Activated CD8-positive, alpha-beta memory T cell treated with anti-CD3 and anti-CD28 coated beads for 24 hours (primary cell): ENCODE data around the gene IQSEC2.

Experiments
- DNase-seq: peaks from one replicate; pipeline ENCODE4 v3.0.0-alpha.2; 2020

IQSEC2 gene

GRCh38 chrX:53265771-53266574 is 15.4 kb downstream of the IQSEC2 start:
- no peak for DNase-seq

- peak; percentile 71 for DNase-seq
Observed at GRCh38 chrX:53263597-53264094, 17.7 kb downstream of the IQSEC2 start.

DNA sequence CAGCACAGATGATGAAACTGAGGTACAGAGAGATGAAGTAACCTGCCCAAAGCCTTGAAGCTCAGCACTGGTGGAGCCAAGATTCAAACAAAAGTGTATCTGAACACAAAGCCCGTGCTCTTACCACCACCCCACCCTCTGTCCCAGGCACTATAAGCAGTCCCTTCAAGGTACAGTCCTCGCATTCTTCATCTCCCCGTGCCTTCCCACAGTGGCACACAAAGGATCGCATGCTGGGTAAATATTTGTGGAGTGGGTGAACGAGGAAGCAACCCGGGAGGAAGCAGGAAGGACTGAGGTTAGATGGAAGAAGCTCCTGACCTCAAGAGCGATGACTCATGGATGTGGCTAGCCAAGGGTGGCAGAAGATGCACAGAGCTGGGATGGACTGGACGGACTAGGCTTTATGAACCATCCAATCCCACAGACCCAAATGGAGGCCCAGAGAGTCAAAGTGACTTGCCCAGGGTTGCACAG is 18.4 kb downstream of the IQSEC2 start:
- DNase-seq = no peak

GRCh38 chrX:53262189-53262917 is 19.0 kb downstream of the IQSEC2 start:
- no peak for DNase-seq

DNA sequence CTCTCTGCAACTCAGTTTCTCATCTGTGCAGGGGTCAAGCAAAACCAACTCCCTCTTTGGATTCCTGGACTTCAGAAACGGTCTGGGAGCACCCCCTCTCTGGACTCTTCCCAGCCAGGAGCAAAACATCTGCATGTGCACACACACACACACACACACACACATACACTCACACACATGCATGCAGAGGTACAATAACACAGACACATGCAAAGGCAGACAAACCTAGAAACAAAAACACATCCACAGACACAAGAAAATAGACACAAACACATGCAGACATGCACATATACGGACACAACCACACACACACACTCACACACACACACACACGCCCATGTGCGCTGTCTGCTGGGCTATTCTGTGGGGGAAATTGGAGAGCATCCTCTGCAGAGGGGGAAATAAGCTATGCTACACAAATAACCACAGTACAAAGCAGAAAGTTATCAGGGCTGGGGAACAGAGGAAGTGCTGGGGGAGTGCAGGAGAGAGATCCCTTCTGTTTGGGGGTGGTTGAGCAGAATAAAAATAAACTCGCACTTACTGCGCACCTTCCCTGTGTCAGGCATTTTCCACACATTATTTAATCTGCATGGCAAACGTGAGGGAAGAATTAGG is 19.9 kb downstream of the IQSEC2 start:
- DNase-seq = no peak

DNA sequence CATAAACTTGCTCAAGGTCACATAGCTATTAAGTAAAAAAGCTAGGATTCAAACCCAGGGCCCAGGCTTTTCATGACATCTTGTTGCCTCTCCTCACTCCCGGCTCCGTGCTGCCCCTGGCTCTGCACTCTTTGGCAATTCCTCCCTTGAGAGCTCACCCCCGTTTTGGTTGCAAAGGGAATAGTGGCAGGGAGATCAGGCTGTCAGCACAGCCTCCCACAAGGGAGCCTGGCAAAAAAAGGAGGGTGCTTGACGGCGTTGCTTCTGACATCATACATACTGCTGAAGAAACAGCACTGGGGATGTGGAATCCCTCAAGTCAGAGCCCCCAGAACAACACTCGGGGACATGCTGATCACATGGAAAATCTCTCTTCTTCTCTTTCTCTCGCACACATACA is 20.5 kb downstream of the IQSEC2 start:
- DNase-seq = no peak

- DNase-seq = no peak
Observed at GRCh38 chrX:53257670-53258423, 23.5 kb downstream of the IQSEC2 start.

- DNase-seq = no peak
Observed at GRCh38 chrX:53257166-53257565, 24.2 kb downstream of the IQSEC2 start.

GRCh38 chrX:53256446-53257041 is 24.8 kb downstream of the IQSEC2 start:
- DNase-seq = no peak

DNA sequence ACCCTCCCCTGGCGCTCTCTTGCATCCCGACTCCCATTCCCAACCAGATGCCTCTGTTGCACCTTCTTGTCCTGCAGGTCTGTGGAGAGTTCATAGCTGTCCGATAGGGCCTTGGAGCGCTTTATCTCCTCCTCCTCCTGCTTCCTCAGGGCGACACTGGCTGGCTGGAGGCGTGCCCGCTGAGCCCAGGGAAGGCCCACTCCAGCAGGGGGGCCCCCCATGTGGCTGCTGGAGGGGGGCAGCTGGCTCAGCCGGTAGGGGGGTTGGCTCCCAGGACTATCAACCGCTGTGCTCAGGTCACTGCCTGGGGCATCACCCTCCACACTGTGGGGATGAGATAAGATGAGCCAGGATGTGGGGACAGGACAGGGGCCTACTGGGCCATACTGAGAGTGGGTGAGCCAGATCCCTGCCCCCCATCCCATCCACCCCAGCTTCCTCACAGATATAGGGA is 25.6 kb downstream of the IQSEC2 start:
- no peak for DNase-seq

GRCh38 chrX:53254570-53255461 is 26.6 kb downstream of the IQSEC2 start:
- no peak for DNase-seq

- no peak for DNase-seq
Observed at GRCh38 chrX:53253293-53254020, 27.9 kb downstream of the IQSEC2 start.

DNA sequence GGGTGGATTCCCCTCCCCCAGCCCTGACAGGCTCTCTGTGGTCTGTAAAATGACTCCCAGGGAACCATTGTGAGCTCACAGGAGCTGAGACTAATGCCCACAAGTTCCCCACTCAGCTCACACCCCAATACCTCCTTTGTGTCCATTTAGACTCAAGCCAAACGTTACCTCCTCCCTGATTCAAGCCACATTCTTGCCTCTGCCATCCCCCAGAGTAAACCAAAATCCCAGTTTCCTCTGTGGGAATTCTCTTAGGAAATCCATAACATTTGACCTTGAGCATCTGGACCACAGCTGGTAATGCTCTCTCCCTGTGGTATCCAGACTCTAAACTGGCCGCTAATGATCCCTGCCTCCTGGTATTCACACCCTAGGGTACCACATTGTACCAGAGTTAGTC is 30.1 kb downstream of the IQSEC2 start:
- DNase-seq = no peak

DNA sequence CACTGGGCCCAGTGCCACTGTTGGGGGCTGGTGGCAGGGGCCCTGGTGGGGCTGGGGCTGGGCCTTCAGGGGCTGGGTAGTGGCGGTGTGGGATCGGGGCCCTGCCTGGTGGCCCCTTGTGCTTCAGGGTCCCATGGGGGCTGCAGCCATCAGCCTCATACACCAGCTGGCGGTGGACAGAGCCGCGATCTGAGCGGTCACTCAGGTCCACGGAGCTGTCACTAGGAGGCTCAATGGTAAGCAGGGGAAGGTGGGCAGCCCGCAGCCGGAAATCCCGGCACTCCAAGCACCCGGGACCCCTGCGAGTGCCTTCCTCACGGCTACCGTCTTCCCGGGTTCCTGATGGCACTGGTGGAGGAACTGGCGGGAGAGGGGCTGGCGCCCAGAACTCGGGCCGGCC is 30.8 kb downstream of the IQSEC2 start:
- DNase-seq = no peak

GRCh38 chrX:53249408-53250042 is 31.9 kb downstream of the IQSEC2 start:
- no peak for DNase-seq

DNA sequence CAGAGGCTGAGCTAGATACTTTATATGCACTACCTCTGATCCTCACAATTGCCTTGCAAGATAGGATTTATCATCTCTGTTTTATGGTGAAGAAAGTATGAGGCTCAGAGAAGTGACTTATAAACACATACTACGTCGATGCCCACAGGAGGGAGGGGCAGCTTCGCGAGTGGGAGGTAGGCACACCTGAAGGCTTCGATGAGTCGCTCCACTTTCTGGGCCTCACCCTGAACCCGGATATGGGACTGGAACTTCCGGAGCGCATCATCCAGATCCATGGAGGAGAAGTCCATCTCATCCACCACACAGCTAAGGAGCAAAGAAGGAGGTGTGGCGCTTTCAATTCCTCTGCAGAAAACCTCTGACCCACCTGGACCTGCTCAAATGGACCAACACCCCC is 33.5 kb downstream of the IQSEC2 start:
- no peak for DNase-seq

- no peak for DNase-seq
Observed at GRCh38 chrX:53246231-53246630, 35.2 kb downstream of the IQSEC2 start.

DNA sequence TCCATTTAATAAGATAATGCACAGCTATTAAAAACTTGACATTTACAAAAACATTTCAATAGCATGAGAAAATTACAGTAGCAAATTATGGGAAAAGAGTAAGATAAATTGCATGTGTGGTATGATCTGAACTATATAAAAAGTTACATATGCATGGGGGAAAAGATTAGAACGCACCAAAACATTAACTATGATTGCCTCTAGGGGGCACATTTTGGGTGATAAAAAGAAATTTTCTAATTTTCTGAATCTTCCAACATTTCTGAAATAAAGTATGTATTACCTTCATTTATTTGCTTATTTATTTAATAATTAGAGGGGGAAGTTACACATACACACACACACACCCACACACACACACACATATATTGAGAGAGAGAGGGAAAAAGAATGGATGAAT is 36.8 kb downstream of the IQSEC2 start:
- no peak for DNase-seq

GRCh38 chrX:53242310-53242709 is 39.1 kb downstream of the IQSEC2 start:
- DNase-seq = no peak

- DNase-seq = no peak
Observed at GRCh38 chrX:53241558-53241957, 39.8 kb downstream of the IQSEC2 start.
